ENCODE data around the gene MICAL2.
"Not testable (repeated sequence)": the region's sequence is repeated elsewhere in the genome, so short reads cannot be mapped to it uniquely, and the experiment has no call there.

Gene MICAL2

DNA sequence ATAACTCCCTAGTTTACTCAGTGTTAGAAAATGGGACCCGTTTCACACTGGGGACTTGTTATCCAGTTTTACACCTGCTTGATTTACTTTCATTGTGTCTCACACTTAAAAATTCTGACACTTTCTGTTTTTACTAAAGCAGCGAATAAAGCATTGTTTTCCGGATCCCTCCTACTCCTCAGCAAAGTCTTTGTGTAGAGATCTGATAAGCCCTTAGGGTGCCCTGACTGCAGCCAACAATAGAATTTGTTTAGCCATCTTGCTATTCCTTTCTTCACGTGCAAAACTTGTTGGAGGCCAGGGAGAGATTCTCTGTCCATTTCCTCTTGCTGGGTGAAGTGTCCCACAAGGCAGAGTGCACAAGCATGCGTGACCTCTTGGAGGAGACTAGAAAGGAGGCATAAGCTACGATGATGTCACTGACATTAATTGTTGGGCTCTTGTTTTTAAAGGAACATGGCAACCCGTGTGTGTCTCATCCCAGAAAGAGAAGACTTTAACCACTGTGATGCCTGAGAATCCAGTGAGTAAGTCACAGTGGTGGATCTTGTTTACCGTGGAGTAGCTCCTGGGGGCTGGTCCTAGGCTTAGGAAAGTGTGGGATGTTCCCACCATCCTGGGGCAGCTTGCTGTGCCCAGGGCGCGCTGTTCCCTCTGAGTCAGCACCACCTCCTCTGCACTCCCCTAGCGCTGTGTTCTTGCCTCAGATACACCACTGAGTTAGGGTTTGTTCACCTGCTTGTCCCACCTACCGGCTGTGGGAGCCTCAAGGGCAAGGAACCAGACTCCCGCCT, 27.7 kb downstream of the MICAL2 start:
- DNase-seq: no peak

DNA sequence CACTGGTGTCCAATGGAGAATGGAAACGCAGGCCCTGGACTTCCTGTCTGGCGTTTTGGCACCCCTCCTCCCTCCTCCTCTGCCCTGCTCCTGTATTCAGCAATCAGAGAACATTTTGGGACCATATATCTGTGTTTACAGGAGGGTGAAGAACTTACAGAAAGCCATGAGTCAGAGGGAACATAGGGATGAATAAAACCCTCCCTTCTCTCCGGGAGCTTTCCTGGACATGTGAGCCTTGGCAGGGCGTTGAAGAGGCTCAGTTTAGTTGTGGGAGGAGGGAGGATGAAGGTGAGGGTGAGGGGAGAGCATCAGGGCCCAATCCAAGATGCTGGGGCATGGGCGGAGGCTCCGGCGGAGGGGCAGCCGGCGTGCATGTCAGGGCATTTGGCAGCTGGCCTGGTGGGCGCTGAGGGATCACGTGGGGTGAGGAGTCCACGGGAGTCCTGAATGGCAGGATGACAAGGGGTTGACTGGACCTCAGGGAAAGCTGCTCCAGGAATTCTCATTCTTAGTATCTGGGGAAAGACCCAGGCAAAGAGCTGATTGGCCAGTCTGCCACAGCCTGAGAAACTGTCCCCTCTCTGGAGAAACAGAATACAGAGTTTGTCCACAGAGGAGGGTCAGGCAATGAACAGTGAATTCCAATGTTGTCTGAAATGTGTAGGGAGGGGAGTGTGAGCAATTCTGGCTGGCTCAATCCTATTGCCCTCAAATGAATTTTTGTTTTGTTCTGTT, 28.9 kb downstream of the MICAL2 start:
- DNase-seq: no peak

DNA sequence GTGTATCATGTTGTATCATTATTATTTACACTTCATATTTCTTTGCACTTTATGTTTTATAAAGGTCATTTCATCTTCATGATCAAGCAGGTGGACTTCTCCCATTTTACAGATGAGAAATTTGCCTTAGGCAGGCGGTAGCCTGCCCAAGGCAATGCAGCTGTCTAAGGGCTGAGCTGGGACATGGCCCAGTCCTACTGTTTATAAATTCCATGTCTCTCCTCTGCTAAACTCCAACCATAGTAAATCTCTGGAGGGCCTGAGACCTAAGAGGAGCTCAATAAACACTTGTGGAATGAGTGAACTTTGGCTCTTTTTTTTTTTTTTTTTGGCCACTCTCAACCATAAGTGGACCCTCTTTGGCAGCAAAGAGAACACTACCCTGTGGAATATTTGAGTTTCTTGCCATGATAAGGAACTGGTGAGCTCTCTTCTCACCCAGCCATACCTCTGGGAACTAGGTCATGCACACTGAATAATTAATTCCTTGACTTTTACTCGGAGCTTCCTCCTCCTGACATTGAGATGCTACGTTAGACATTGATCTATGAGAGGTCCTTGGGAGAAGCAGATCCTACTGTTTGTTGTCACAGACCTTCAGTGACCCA, 29.9 kb downstream of the MICAL2 start:
- DNase-seq: no peak

DNA sequence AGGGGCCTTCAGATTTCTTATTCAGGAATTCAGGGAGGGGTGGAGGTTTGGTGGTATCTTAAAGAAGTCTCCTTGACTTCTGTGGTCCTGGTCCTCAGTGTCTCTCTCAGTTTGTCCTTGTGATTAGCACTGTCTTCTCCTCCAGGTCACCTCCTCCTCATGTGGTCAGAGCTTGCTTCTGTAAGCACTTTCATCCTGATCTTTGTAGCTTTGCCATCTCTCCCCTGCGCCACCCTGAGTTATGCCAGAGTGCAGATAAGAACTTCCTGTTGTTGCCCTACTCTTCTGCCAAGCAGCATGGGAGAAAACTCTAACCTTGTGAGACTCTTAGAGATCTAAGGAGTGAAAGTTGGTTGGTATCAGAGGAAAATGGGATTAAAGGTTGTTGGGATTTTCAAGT, 30.9 kb downstream of the MICAL2 start:
- no peak for DNase-seq

DNA sequence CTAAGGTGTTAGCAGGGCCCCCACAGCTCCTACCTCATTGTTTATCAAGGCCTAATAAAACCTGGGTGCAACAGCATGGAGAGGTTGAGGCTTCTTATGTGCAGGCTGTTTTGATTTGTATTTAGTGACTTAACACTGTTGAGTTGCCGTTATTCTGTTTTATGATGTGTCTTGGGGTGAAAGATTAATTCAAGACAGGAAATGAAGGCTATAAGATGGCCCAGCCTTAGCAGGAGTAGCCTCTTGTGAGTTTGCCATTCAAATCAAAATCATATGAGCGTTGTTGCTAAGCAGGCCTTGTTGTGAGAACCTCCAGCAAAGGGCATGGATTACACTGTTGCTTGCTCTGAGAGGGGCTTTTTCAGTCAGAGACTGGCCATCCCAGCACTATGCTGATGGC, 31.8 kb downstream of the MICAL2 start:
- DNase-seq: no peak

GRCh38 chr11:12142909-12143308, 32.5 kb downstream of the MICAL2 start:
- DNase-seq: no peak

DNA sequence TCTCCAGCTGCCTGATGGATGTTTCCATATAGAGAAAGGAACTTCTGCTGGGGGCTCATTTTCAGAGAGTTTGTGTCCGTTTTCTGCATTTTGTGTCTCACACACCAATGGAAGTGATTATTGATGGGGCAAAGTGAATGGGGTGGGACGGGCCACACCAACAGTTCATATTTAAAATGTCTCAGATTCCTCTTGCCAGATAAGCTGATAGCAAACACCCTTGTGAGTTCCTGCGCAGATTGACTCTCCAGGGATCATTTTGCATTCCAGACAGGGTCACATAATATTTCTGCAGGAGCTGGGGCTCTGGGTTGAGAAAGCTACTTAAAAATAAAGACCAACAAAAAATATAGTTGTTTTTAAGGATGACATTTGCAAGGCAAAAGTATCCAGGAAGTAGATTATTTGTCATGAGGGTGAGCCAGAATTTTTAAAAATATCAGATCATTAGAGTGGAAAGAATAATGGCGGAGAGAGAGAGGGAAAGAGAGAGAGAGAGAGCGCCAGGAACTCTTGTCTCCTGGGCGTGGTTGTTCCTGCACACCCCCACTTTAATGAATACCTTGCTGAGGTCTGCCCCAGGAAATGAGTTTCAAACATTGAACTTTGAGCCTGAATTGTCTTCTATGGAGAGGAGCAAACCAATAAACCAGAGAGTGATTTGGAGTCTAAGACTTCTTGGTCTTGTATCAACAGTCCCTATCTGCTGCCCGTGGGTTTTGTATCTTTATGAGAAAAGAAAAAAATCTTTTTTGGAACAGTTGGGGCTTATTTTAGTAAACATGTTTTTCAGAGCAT, 33.3 kb downstream of the MICAL2 start:
- DNase-seq: no peak

- no peak for DNase-seq
Measured at GRCh38 chr11:12144330-12145174, 34.2 kb downstream of the MICAL2 start.

DNA sequence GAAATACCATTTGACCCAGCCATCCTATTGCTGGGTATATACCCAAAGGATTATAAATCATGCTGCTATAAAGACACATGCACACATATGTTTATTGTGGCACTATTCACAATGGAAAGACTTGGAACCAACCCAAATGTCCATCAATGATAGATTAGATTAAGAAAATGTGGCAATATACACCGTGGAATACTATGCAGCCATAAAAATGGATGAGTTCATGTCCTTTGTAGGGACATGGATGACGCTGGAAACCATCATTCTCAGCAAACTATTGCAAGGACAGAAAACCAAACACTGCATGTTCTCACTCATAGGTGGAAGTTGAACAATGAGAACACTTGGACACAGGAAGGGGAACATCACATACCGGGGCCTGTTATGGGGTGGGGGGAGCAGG, 36.3 kb downstream of the MICAL2 start:
- not testable (repeated sequence) for DNase-seq

- DNase-seq: no peak
Measured at GRCh38 chr11:12147827-12148226, 37.4 kb downstream of the MICAL2 start.

DNA sequence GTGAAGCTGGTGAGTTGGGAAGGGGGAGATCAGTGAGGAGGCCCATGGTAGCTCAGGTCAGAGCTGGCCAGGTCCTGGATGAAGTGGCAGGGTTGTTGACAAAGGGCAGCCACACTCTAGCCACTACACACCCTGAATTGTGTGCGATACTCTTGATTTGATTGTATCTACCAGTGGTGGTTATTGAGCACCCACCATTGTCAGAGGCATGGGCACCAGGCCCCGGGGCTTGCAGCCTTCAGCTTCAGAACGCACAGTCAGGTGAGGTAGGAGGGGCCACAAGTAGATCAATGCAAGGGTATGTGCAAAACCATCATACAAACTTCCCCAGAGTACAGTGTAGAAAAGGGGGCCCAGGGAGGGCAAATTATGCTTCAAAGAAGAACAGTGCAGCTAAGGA, 38.1 kb downstream of the MICAL2 start:
- no peak for DNase-seq

GRCh38 chr11:12148882-12149281, 38.5 kb downstream of the MICAL2 start:
- DNase-seq: no peak

- no peak for DNase-seq
Measured at GRCh38 chr11:12149672-12150225, 39.4 kb downstream of the MICAL2 start.

- DNase-seq: no peak
Measured at GRCh38 chr11:12150831-12151382, 40.5 kb downstream of the MICAL2 start.

DNA sequence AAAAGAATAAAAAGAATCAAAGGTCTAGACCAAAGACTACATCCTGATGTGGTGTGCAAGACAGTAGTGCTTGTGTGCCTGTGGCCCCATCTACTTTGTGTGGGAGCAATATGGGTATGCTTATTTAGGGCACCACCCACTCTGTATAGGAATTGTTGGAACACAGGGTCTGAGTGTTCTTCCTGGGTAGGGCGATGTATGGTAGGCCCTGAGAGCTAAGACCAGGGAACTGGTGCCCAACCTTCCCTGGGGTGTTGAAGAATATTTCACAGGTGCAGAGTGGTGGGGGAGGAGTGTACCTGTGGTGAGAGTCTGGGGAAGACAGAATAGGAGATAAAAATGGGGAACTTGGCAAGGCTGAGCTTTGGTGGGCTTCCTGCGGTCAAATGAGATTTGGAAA, 41.9 kb downstream of the MICAL2 start:
- DNase-seq: no peak

DNA sequence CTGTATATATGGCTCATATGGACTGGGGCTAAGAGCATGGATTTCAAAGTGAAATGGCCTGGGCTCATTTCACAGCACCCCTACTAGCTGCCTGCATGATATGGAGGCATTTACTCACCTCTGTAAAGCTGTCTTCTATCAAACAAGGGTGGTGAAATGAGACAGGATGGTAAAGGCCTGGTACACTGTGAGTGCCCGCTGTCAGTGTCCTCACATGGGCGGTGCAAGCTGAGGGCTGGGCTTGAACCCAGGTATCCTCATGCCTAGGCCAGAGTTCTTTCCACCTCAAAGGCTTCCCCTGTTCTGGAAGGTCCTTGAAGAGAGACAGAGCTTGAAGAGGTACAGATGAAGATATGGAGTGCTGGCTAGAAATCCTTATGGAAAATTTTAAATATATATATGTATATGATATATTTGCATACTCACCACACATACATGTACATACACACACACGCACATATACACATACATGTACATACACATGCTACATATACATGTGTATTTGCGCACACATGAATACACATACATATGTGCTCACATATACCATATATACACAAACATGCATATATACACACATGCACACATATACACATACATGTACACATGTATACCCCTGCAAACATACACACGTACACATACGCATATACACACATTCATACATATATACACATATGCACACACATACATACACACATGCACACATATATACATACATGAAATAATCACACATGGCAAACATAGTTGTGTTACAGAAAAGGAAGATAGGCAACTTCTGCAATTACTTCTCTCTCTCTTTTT, 44.7 kb downstream of the MICAL2 start:
- DNase-seq: no peak

DNA sequence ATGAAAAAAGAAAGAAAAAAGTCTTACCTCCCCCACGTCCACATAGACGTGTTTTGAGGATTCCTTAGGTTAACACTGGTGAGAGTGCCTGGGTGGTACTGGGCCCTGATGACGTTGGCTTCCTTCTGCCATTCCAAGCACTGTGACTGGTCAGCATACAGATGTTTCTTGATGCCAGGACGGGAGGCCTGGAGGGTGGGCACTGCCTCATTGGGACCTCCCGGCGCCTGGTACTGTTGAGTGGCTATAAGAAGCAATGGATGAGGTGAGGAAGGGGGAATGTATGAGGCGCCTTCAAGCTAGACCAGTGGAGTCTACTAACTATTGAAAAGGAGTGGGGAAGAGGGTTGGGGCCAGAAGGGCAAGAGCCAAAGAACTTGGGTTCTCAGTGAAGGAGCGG, 45.3 kb downstream of the MICAL2 start:
- no peak for DNase-seq

DNA sequence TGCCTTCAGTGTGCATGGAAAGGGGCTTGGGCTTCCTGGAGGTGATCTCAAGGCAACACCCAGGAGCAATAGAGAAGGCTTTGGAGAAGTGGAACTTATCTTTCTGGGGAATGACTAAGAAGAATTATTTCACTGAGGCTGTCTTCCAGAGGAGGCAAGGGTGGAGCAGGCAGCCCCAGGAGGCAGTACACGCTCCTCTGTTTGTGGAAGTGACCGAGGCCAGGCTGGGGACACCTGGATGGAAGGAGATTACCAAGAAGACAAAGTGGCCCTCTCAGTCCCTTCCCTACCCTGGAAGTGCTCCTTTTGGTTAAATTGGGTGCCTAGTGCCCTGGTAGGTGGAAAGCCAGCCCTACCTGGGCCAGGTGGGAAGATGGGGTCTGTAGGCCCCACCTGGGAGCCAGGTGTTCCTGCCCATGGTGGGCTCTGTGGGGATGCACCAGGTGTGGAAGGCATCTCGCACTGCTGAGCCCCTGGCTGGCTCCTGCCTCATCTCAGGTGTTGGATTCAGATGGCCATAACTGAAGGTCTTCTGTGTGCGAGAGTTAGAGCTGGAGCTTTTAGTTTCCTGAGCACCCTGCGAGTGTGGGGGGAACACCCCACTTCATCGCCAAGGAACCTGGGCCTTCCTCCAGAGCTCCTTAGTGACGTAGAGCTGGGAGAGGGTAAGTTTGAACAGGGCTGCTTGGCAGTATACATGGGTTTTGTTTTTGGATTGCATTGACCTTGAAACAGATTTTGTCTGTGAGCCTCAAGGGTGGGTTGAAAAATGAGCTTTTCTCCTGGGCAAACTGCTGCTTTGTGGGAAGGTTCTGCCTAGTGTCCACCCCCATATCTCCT, 46.1 kb downstream of the MICAL2 start:
- no peak for DNase-seq

- DNase-seq: no peak
Measured at GRCh38 chr11:12157241-12157661, 46.9 kb downstream of the MICAL2 start.

DNA sequence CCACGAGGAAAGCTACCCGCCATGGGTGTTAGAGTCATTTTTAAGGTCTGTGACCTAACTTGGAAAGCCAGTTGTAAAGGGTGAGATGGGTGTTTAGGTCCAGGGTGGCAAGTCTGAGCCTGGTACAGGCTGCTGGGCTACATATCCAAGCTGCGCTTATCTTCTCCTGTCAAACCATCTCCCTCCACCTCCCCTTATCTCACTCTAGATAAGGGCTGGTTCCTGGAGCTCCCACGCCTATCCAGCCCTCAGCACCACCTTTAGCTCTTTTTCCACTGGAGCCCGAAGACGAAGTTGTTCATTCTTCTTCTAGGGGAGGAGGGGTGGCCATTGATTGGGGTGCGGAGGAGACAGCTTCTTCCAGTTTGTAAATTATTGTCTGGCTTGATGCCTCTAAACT, 48.5 kb downstream of the MICAL2 start:
- DNase-seq: no peak
